GM19324 (cell line): ENCODE measurements around the gene TBC1D21.
"Not testable (repeated sequence)": the region's sequence is repeated elsewhere in the genome, so short reads cannot be mapped to it uniquely, and the experiment has no call there.

Experiments
- ATAC-seq: cut with Tn5 transposase; IDR thresholded peaks from one replicate; pipeline ENCODE4 v1.9.1; 2021; ENCODE audit warnings: mild to moderate bottlenecking, moderate library complexity; ENCODE audit not compliant: unreplicated experiment, low FRiP score

TBC1D21 gene

GRCh38 chr15:73927476-73928240, 54.3 kb downstream of the TBC1D21 start:
- ATAC-seq = no peak

GRCh38 chr15:73928241-73928579, 54.8 kb downstream of the TBC1D21 start:
- no peak for ATAC-seq

- ATAC-seq = no peak
These were observed 55.7 kb downstream of the TBC1D21 start for GRCh38 chr15:73928971-73929627.

GRCh38 chr15:73930371-73930770, 57.0 kb downstream of the TBC1D21 start:
- no peak for ATAC-seq

GRCh38 chr15:73930790-73931281, 57.5 kb downstream of the TBC1D21 start:
- no peak for ATAC-seq

GRCh38 chr15:73931441-73931840, 58.1 kb downstream of the TBC1D21 start:
- no peak for ATAC-seq

GRCh38 chr15:73932381-73933191, 59.2 kb downstream of the TBC1D21 start:
- no peak for ATAC-seq

GRCh38 chr15:73934281-73934680, 60.9 kb downstream of the TBC1D21 start:
- no peak for ATAC-seq

- ATAC-seq = no peak
These were observed 62.2 kb downstream of the TBC1D21 start for GRCh38 chr15:73935547-73935946.

GRCh38 chr15:73936181-73936580, 62.8 kb downstream of the TBC1D21 start:
- no peak for ATAC-seq

- ATAC-seq = no peak
These were observed 63.4 kb downstream of the TBC1D21 start for GRCh38 chr15:73936588-73937290.

- no peak for ATAC-seq
These were observed 63.9 kb downstream of the TBC1D21 start for GRCh38 chr15:73937296-73937695.

GRCh38 chr15:73937726-73938125, 64.4 kb downstream of the TBC1D21 start:
- ATAC-seq = no peak

- not testable (repeated sequence) for ATAC-seq
These were observed 65.2 kb downstream of the TBC1D21 start for GRCh38 chr15:73938516-73938915.
